GM23338 (cell line): ENCODE results near the gene SLC16A6. TPM values are rescaled to one million over a fixed set of nuclear protein-coding genes. Genes with fewer than 3 reads are reported as not detected.

Source experiments
- ATAC-seq: fragments of 200-7000 bp; cut with Tn5 transposase; 3 replicates; pipeline ENCODE4 v1.9.1; 2020
- DNase-seq: peaks from one replicate; pipeline ENCODE4 v3.0.0-alpha.2; 2015; ENCODE audit warnings: low spot score
- H2AFZ ChIP-seq: fragments of 200-600 bp; sonication (generic); 2 replicates; pipeline ENCODE4 v1.8.0; 2016; ENCODE audit warnings: antibody characterized with exemption, mild to moderate bottlenecking, moderate library complexity
- H3F3A ChIP-seq: fragments of 200-600 bp; sonication (generic); replicated peaks from 2 replicates; pipeline ENCODE4 v1.8.0; 2017; ENCODE audit warnings: antibody characterized with exemption, mixed run types, low read depth
- H3K27ac ChIP-seq: fragments of 200-600 bp; sonication (generic); 2 replicates; pipeline ENCODE4 v1.6.1; 2016; ENCODE audit warnings: low read depth
- H3K27me3 ChIP-seq: fragments of 200-600 bp; sonication (generic); 2 replicates; pipeline ENCODE4 v1.8.0; 2016; ENCODE audit warnings: mild to moderate bottlenecking, mixed run types, moderate library complexity; ENCODE audit not compliant: insufficient read depth
- H3K36me3 ChIP-seq: fragments of 200-600 bp; sonication (generic); 2 replicates; pipeline ENCODE4 v1.8.0; 2016; ENCODE audit warnings: mild to moderate bottlenecking; ENCODE audit not compliant: insufficient read depth
- H3K4me1 ChIP-seq: fragments of 200-600 bp; sonication (generic); 2 replicates; pipeline ENCODE4 v1.8.0; 2016; ENCODE audit warnings: mild to moderate bottlenecking, moderate library complexity; ENCODE audit not compliant: insufficient read depth
- H3K4me2 ChIP-seq: fragments of 200-600 bp; sonication (generic); 2 replicates; pipeline ENCODE4 v1.7.1; 2017; ENCODE audit warnings: mixed run types
- H3K4me3 ChIP-seq: fragments of 200-600 bp; sonication (generic); 2 replicates; pipeline ENCODE4 v1.6.1; 2016; ENCODE audit warnings: mixed run types
- H3K79me2 ChIP-seq: fragments of 200-600 bp; sonication (generic); replicated peaks from 2 replicates; pipeline ENCODE4 v1.8.0; 2017; ENCODE audit warnings: mild to moderate bottlenecking; ENCODE audit not compliant: insufficient read depth
- H3K9me2 ChIP-seq: fragments of 200-600 bp; sonication (generic); 2 replicates; pipeline ENCODE4 v1.8.0; 2017; ENCODE audit not compliant: insufficient read depth
- H4K20me1 ChIP-seq: fragments of 200-600 bp; sonication (generic); replicated peaks from 2 replicates; pipeline ENCODE4 v1.8.0; 2017; ENCODE audit warnings: mild to moderate bottlenecking; ENCODE audit not compliant: insufficient read depth
- H3K27ac Mint-ChIP-seq: 2 replicates; pipeline ENCODE4 v1.8.0; 2020; ENCODE audit warnings: inconsistent platforms, mild to moderate bottlenecking, moderate library complexity, mixed read lengths
- H3K27me3 Mint-ChIP-seq: 3 replicates; pipeline ENCODE4 v1.8.0; 2022; ENCODE audit warnings: low read depth, mild to moderate bottlenecking, moderate library complexity, mixed read lengths, inconsistent platforms; ENCODE audit not compliant: insufficient read depth, poor library complexity
- H3K36me3 Mint-ChIP-seq: 3 replicates; pipeline ENCODE4 v1.8.0; 2021; ENCODE audit warnings: low read depth, mild to moderate bottlenecking, inconsistent platforms, moderate library complexity, mixed read lengths
- H3K4me1 Mint-ChIP-seq: 3 replicates; pipeline ENCODE4 v1.8.0; 2020; ENCODE audit warnings: mild to moderate bottlenecking, inconsistent platforms, mixed read lengths
- H3K4me3 Mint-ChIP-seq: 3 replicates; pipeline ENCODE4 v1.8.0; 2021; ENCODE audit warnings: moderate library complexity, mild to moderate bottlenecking, inconsistent platforms, mixed read lengths
- H3K9me3 Mint-ChIP-seq: 3 replicates; pipeline ENCODE4 v1.8.0; 2020; ENCODE audit warnings: moderate library complexity, mild to moderate bottlenecking, inconsistent platforms, mixed read lengths
- CREB1 ChIP-seq: fragments of 250-450 bp; sonication (Bioruptor Pico); IDR thresholded peaks from 2 replicates; pipeline ENCODE4 v1.5.0; 2020; ENCODE audit warnings: low read depth, mild to moderate bottlenecking, moderate library complexity
- CTCF ChIP-seq, 2 experiments: fragments of 200-600 bp in 1 of 2; sonication (generic) in 1 of 2; conservative IDR thresholded peaks; 2 replicates each; pipeline versions ENCODE4 v1.5.1 to v1.6.1; 2016 to 2017; ENCODE audit warnings: antibody characterized with exemption in 2 of 2, low read depth in 2 of 2, mild to moderate bottlenecking in 2 of 2, moderate library complexity in 1 of 2
- ETS1 ChIP-seq: IDR thresholded peaks from 2 replicates; pipeline ENCODE4 v1.6.1; 2016; ENCODE audit warnings: antibody characterized with exemption
- EZH2 ChIP-seq: fragments of 200-600 bp; sonication (generic); IDR thresholded peaks from one replicate; pipeline ENCODE4 v1.8.0; 2017; ENCODE audit warnings: antibody characterized with exemption, mild to moderate bottlenecking, low read depth; ENCODE audit not compliant: unreplicated experiment
- EZH2phosphoT487 ChIP-seq: fragments of 200-600 bp; sonication (generic); IDR thresholded peaks from one replicate; pipeline ENCODE4 v1.8.1; 2018; ENCODE audit warnings: antibody characterized with exemption; ENCODE audit not compliant: unreplicated experiment
- JUNB ChIP-seq: IDR thresholded peaks from one replicate; pipeline ENCODE4 v1.6.1; 2016; ENCODE audit warnings: antibody characterized with exemption; ENCODE audit not compliant: unreplicated experiment
- NANOG ChIP-seq: IDR thresholded peaks from 2 replicates; pipeline ENCODE4 v1.6.1; 2016; ENCODE audit warnings: antibody characterized with exemption, borderline replicate concordance
- POLR2AphosphoS5 ChIP-seq: IDR thresholded peaks from 2 replicates; pipeline ENCODE4 v1.6.1; 2016; ENCODE audit warnings: antibody characterized with exemption, low read depth
- REST ChIP-seq: IDR thresholded peaks from one replicate; pipeline ENCODE4 v1.6.1; 2018; ENCODE audit warnings: antibody characterized with exemption; ENCODE audit not compliant: unreplicated experiment
- STAT1 ChIP-seq: IDR thresholded peaks from one replicate; pipeline ENCODE4 v1.6.1; 2016; ENCODE audit warnings: antibody characterized with exemption; ENCODE audit not compliant: unreplicated experiment
- ZNF114 ChIP-seq: fragments of 250-450 bp; sonication (Bioruptor Pico); IDR thresholded peaks from 2 replicates; pipeline ENCODE4 v1.5.0; 2020; ENCODE audit warnings: mild to moderate bottlenecking, moderate library complexity
- ZNF331 ChIP-seq: fragments of 250-450 bp; sonication (Bioruptor Pico); IDR thresholded peaks from 2 replicates; pipeline ENCODE4 v1.5.0; 2020; ENCODE audit warnings: low read depth, mild to moderate bottlenecking, moderate library complexity
- long read RNA-seq: library from polyadenylated mRNA; unstranded; transcript quantifications from one replicate; pipeline ENCODE4 v2.0.0, GENCODE V29; 2020; ENCODE audit not compliant: unreplicated experiment
- polyA plus RNA-seq: library from polyadenylated mRNA; unstranded; fragments of >200 nt; fragmentation: Nextera tagmentation; extraction: Ambion mirVana; gene quantifications from 2 replicates; pipeline ENCODE4 v1.2.1, GENCODE V29; 2016
- total RNA-seq: library from RNA; depleted of rRNA; stranded (reverse); fragments of >200 nt; shearing (Covaris generic); gene quantifications from 2 replicates; pipeline ENCODE4 v1.2.3, GENCODE V29; 2014; rRNA removed
- TF ChIP-seq, protein P1 (sequence below): fragments of 250-450 bp; sonication (Bioruptor Pico); IDR thresholded peaks from 2 replicates; pipeline ENCODE4 v1.5.0; 2020; ENCODE audit warnings: mild to moderate bottlenecking, moderate library complexity

SLC16A6 gene
- total RNA-seq (0.35 TPM in 1 of 2 replicates, not detected in the other), polyA plus RNA-seq (0.16 TPM in 1 of 2 replicates, not detected in the other)
- long read RNA-seq, partial matches to known transcripts, result 1 of 2 reads
- long read RNA-seq, other reads (novel, unspliced or antisense), result 1 of 2 reads

GRCh38 chr17:68290955-68291835, at the start of gene SLC16A6, which contains the start of gene ARSG:
Gene SLC16A6, minus strand, starts transcription at chr17:68291127. Its CDS starts 12,807 bp downstream, at chr17:68278320.
Gene ARSG, plus strand, starts transcription at chr17:68291495. Its CDS starts 15,999 bp downstream, at chr17:68307494.
- no peak for TF ChIP-seq REST
- TF ChIP-seq ZNF331 (CRISPR knock-in tag), result no peak
- TF ChIP-seq EZH2phosphoT487, result no peak
- TF ChIP-seq JUNB, result no peak
- no peak for TF ChIP-seq CREB1 (CRISPR knock-in tag)
- no peak for TF ChIP-seq CTCF (conservative IDR thresholded peaks at IDR 0.05; ENCODE audit: low read depth in 2 of 2)
- TF ChIP-seq EZH2, result peak; percentile 38
- TF ChIP-seq, protein P1, sequence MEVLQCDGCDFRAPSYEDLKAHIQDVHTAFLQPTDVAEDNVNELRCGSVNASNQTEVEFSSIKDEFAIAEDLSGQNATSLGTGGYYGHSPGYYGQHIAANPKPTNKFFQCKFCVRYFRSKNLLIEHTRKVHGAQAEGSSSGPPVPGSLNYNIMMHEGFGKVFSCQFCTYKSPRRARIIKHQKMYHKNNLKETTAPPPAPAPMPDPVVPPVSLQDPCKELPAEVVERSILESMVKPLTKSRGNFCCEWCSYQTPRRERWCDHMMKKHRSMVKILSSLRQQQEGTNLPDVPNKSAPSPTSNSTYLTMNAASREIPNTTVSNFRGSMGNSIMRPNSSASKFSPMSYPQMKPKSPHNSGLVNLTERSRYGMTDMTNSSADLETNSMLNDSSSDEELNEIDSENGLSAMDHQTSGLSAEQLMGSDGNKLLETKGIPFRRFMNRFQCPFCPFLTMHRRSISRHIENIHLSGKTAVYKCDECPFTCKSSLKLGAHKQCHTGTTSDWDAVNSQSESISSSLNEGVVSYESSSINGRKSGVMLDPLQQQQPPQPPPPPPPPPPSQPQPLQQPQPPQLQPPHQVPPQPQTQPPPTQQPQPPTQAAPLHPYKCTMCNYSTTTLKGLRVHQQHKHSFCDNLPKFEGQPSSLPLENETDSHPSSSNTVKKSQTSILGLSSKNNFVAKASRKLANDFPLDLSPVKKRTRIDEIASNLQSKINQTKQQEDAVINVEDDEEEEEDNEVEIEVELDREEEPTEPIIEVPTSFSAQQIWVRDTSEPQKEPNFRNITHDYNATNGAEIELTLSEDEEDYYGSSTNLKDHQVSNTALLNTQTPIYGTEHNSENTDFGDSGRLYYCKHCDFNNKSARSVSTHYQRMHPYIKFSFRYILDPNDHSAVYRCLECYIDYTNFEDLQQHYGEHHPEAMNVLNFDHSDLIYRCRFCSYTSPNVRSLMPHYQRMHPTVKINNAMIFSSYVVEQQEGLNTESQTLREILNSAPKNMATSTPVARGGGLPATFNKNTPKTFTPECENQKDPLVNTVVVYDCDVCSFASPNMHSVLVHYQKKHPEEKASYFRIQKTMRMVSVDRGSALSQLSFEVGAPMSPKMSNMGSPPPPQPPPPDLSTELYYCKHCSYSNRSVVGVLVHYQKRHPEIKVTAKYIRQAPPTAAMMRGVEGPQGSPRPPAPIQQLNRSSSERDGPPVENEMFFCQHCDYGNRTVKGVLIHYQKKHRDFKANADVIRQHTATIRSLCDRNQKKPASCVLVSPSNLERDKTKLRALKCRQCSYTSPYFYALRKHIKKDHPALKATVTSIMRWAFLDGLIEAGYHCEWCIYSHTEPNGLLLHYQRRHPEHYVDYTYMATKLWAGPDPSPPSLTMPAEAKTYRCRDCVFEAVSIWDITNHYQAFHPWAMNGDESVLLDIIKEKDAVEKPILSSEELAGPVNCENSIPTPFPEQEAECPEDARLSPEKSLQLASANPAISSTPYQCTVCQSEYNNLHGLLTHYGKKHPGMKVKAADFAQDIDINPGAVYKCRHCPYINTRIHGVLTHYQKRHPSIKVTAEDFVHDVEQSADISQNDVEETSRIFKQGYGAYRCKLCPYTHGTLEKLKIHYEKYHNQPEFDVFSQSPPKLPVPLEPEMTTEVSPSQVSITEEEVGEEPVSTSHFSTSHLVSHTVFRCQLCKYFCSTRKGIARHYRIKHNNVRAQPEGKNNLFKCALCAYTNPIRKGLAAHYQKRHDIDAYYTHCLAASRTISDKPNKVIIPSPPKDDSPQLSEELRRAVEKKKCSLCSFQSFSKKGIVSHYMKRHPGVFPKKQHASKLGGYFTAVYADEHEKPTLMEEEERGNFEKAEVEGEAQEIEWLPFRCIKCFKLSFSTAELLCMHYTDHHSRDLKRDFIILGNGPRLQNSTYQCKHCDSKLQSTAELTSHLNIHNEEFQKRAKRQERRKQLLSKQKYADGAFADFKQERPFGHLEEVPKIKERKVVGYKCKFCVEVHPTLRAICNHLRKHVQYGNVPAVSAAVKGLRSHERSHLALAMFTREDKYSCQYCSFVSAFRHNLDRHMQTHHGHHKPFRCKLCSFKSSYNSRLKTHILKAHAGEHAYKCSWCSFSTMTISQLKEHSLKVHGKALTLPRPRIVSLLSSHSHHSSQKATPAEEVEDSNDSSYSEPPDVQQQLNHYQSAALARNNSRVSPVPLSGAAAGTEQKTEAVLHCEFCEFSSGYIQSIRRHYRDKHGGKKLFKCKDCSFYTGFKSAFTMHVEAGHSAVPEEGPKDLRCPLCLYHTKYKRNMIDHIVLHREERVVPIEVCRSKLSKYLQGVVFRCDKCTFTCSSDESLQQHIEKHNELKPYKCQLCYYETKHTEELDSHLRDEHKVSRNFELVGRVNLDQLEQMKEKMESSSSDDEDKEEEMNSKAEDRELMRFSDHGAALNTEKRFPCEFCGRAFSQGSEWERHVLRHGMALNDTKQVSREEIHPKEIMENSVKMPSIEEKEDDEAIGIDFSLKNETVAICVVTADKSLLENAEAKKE (CRISPR knock-in tag), result no peak
- TF ChIP-seq NANOG, result no peak
- TF ChIP-seq ETS1, result no peak
- TF ChIP-seq ZNF114, result no peak
- TF ChIP-seq STAT1, result no peak
- TF ChIP-seq POLR2AphosphoS5, result 0 out of 2 replicates have a peak, but pooled peaks have one; percentile 21
- H3K27ac ChIP-seq, result no peak within 1 kb of the TSS
- Mint-ChIP-seq H3K4me1 (peaks cover 52% of the 10 kb centered on the region), H3K9me3 (no peaks in the 10 kb centered on the region), H3K36me3 (no peaks in the 10 kb centered on the region; the same call in 2 of the 3 replicates), H3K4me3 (peak within 1 kb of the TSS; percentile 81), H3K27me3 (peaks cover 44% of the 10 kb centered on the region), H3K27ac (peak within 1 kb of the TSS; percentile 29; the same call in 1 of the 2 replicates)
- H3K27me3 ChIP-seq, result peaks cover 60% of the 10 kb centered on the region
- H3K4me2 ChIP-seq, result peak within 1 kb of the TSS; percentile 82
- no peaks in the 10 kb centered on the region for H3K36me3 ChIP-seq
- ATAC-seq, result peak; percentile 53
- peaks cover 54% of the 10 kb centered on the region for H3K4me1 ChIP-seq
- peak within 1 kb of the TSS; percentile 86 for H3K4me3 ChIP-seq
- peak; percentile 86 for DNase-seq
- peaks cover 13% of the 10 kb centered on the region for H3F3A ChIP-seq
- no peaks in the 10 kb centered on the region for H3K79me2 ChIP-seq
- H3K9me2 ChIP-seq, result no peaks in the 10 kb centered on the region
- no peaks in the 10 kb centered on the region for H4K20me1 ChIP-seq
- peak within 1 kb of the TSS; percentile 94 for H2AFZ ChIP-seq
